22Rv1 (cell line): ENCODE measurements around the gene LTA.

ENCODE experiments used
- CTCF ChIP-seq: fragments of 450-650 bp; IDR thresholded peaks from 2 replicates; pipeline ENCODE4 v1.5.1; 2017; ENCODE audit warnings: mild to moderate bottlenecking
- ZFX ChIP-seq: fragments of 450-650 bp; IDR thresholded peaks from 2 replicates; pipeline ENCODE4 v1.6.1; 2017; ENCODE audit warnings: antibody characterized with exemption, borderline replicate concordance

GRCh38 chr6:31588871-31589650 is 17.0 kb downstream of the LTA start:
- TF ChIP-seq ZFX (no peak), CTCF (no peak)
